Loucy (cell line): Measurements from ENCODE around the gene SCNN1B.

Experiments
- H2AFZ ChIP-seq: fragments of 200-600 bp; sonication (generic); 2 replicates; pipeline ENCODE4 v1.6.0; 2016; ENCODE audit warnings: antibody characterized with exemption, mild to moderate bottlenecking, low read length, moderate library complexity
- H3F3A ChIP-seq: fragments of 200-600 bp; 2 replicates; pipeline ENCODE4 v1.6.0; 2016; ENCODE audit warnings: antibody characterized with exemption, low read depth, mild to moderate bottlenecking
- H3K27me3 ChIP-seq: fragments of 200-600 bp; sonication (generic); 2 replicates; pipeline ENCODE4 v1.6.1; 2014; ENCODE audit warnings: low read length, mild to moderate bottlenecking; ENCODE audit not compliant: insufficient read depth, poor library complexity, severe bottlenecking
- H3K36me3 ChIP-seq: fragments of 200-600 bp; sonication (generic); 2 replicates; pipeline ENCODE4 v1.6.1; 2016; ENCODE audit warnings: low read length; ENCODE audit not compliant: insufficient read depth
- H3K4me1 ChIP-seq: fragments of 200-600 bp; sonication (generic); 2 replicates; pipeline ENCODE4 v1.5.1; 2014; ENCODE audit warnings: low read length, mild to moderate bottlenecking; ENCODE audit not compliant: insufficient read depth, poor library complexity, severe bottlenecking
- H3K4me2 ChIP-seq: fragments of 200-600 bp; sonication (generic); 2 replicates; pipeline ENCODE4 v1.6.0; 2014; ENCODE audit warnings: antibody characterized with exemption, low read length, low read depth, mild to moderate bottlenecking; ENCODE audit not compliant: poor library complexity, severe bottlenecking
- H3K4me3 ChIP-seq: fragments of 200-600 bp; sonication (generic); 2 replicates; pipeline ENCODE4 v1.5.1; 2014; ENCODE audit warnings: low read length, mild to moderate bottlenecking, mixed read lengths; ENCODE audit not compliant: poor library complexity, severe bottlenecking
- H3K79me2 ChIP-seq: fragments of 200-600 bp; sonication (generic); 2 replicates; pipeline ENCODE4 v1.6.1; 2014; ENCODE audit warnings: low read length; ENCODE audit not compliant: insufficient read depth
- H3K9ac ChIP-seq: fragments of 200-600 bp; sonication (generic); 2 replicates; pipeline ENCODE4 v1.6.0; 2014; ENCODE audit warnings: mild to moderate bottlenecking, low read depth, low read length, moderate library complexity; ENCODE audit not compliant: poor library complexity, severe bottlenecking
- H3K9me2 ChIP-seq: fragments of 200-600 bp; sonication (generic); replicated peaks from 2 replicates; pipeline ENCODE4 v1.6.1; 2016; ENCODE audit warnings: low read depth, low read length, mixed read lengths
- H3K9me3 ChIP-seq: fragments of 200-600 bp; sonication (generic); 2 replicates; pipeline ENCODE4 v1.6.1; 2014; ENCODE audit warnings: mild to moderate bottlenecking, antibody characterized with exemption, low read length, low read depth; ENCODE audit not compliant: insufficient read depth
- H4K20me1 ChIP-seq: fragments of 200-600 bp; sonication (generic); 2 replicates; pipeline ENCODE4 v1.6.0; 2014; ENCODE audit warnings: antibody characterized with exemption, low read length, mild to moderate bottlenecking; ENCODE audit not compliant: insufficient read depth, poor library complexity, severe bottlenecking
- EZH2phosphoT487 ChIP-seq: fragments of 200-600 bp; IDR thresholded peaks from 2 replicates; pipeline ENCODE4 v1.6.1; 2018; ENCODE audit warnings: antibody characterized with exemption, mild to moderate bottlenecking, moderate library complexity, borderline replicate concordance
- TF ChIP-seq, protein P1 (sequence below): fragments of 200-600 bp; sonication (generic); conservative IDR thresholded peaks from 2 replicates; pipeline ENCODE4 v1.5.1; 2014; ENCODE audit warnings: mild to moderate bottlenecking, antibody characterized with exemption, low read length

The SCNN1B gene

GRCh38 chr16:23317266-23317661 is 15.2 kb downstream of the SCNN1B start:
- Histone ChIP-seq H3F3A (no peaks in the 10 kb centered on the region), H3K27me3 (no peaks in the 10 kb centered on the region), H3K9me2 (no peaks in the 10 kb centered on the region), H3K9me3 (no peaks in the 10 kb centered on the region), H2AFZ (no peak overlapping the region), H3K4me1 (no peaks in the 10 kb centered on the region), H3K4me3 (no peak overlapping the region), H3K4me2 (no peak overlapping the region), H3K79me2 (no peaks in the 10 kb centered on the region), H3K36me3 (no peaks in the 10 kb centered on the region), H3K9ac (no peak overlapping the region), H4K20me1 (no peaks in the 10 kb centered on the region)
- TF ChIP-seq, protein P1, sequence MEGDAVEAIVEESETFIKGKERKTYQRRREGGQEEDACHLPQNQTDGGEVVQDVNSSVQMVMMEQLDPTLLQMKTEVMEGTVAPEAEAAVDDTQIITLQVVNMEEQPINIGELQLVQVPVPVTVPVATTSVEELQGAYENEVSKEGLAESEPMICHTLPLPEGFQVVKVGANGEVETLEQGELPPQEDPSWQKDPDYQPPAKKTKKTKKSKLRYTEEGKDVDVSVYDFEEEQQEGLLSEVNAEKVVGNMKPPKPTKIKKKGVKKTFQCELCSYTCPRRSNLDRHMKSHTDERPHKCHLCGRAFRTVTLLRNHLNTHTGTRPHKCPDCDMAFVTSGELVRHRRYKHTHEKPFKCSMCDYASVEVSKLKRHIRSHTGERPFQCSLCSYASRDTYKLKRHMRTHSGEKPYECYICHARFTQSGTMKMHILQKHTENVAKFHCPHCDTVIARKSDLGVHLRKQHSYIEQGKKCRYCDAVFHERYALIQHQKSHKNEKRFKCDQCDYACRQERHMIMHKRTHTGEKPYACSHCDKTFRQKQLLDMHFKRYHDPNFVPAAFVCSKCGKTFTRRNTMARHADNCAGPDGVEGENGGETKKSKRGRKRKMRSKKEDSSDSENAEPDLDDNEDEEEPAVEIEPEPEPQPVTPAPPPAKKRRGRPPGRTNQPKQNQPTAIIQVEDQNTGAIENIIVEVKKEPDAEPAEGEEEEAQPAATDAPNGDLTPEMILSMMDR: no peak
- no peak for TF ChIP-seq EZH2phosphoT487

GRCh38 chr16:23317751-23318150 is 15.6 kb downstream of the SCNN1B start:
- TF ChIP-seq, protein P1: no peak
- TF ChIP-seq EZH2phosphoT487: no peak
- Histone ChIP-seq H3F3A (no peaks in the 10 kb centered on the region), H3K79me2 (no peaks in the 10 kb centered on the region), H3K36me3 (no peaks in the 10 kb centered on the region), H4K20me1 (no peaks in the 10 kb centered on the region), H3K27me3 (no peaks in the 10 kb centered on the region), H3K9me2 (no peaks in the 10 kb centered on the region), H3K9me3 (no peaks in the 10 kb centered on the region), H3K4me1 (no peaks in the 10 kb centered on the region), H3K4me2 (no peak overlapping the region), H3K9ac (no peak overlapping the region), H3K4me3 (no peak overlapping the region), H2AFZ (no peak overlapping the region)

DNA sequence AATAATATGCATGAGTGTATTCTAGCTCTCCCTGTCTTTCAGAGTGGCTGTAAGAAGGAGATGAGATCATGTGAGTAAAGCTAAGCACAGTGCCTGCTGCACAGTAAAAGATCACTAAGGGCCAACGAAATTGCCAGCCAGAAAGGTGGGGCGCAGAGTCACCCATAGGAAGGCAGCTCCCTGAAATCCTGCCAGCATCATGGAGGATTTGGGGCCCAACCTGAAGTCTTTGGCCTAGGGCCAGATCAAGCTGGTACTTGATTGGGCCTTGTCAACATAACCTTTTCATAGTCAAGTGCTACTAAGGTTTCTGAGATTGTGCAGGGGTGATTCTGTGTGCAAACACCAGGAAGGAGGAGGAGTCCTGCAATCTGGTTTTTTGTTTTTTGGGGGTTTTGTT is 16.5 kb downstream of the SCNN1B start:
- Histone ChIP-seq H3K4me3 (no peak overlapping the region), H3K4me2 (no peak overlapping the region), H3K79me2 (no peaks in the 10 kb centered on the region), H2AFZ (no peak overlapping the region), H3K27me3 (no peaks in the 10 kb centered on the region), H3F3A (no peaks in the 10 kb centered on the region), H3K9me3 (no peaks in the 10 kb centered on the region), H4K20me1 (no peaks in the 10 kb centered on the region), H3K36me3 (no peaks in the 10 kb centered on the region), H3K9ac (no peak overlapping the region), H3K9me2 (no peaks in the 10 kb centered on the region), H3K4me1 (no peaks in the 10 kb centered on the region)
- no peak for TF ChIP-seq EZH2phosphoT487
- TF ChIP-seq, protein P1: no peak
